ENCODE results near the gene TMEM63A. TPM values are rescaled to one million over a fixed set of nuclear protein-coding genes. Genes with fewer than 3 reads are reported as not detected.

The TMEM63A gene
- polyA plus RNA-seq, 1 of the 3 experiments (the other 2 are of a cell fraction), result 13.5 TPM

GRCh38 chr1:225906467-225906866 is 24.3 kb upstream of the TMEM63A start:
- no peak overlapping the region for H3K4me3 ChIP-seq (ENCODE audit: low read depth in 2 of 2, low read length in 1 of 2)
- H3K27ac ChIP-seq (ENCODE audit: low read depth in 2 of 2, low read length in 1 of 2), result no peak overlapping the region
- no peaks in the 10 kb centered on the region for H3K79me2 ChIP-seq (ENCODE audit: insufficient read depth)
- peaks cover 0 to 4% of the 10 kb centered on the region in 2 experiments; a peak in 1 of 4 replicates for H3K4me1 ChIP-seq (ENCODE audit: control insufficient read depth in 1 of 2, insufficient read depth in 2 of 2, low read depth in 1 of 2, low read length in 1 of 2)
- ChIA-PET POLR2A (no interaction called here), CTCF (interaction anchor here (0.9 kb wide), 1 partner anchor 30 kb away, joined by 4 read pairs; no protein-coding TSS in a partner anchor)
- 83% methylated on average over 4 of the region's 6 CpGs for WGBS (ENCODE audit: low lambda C conversion rate)
- no peak overlapping the region for H3K9ac ChIP-seq
- TF ChIP-seq TCF12 (IDR thresholded peaks at IDR 0.05) (no peak), SMC3 (IDR thresholded peaks at IDR 0.05; ENCODE audit: low read depth, low read length) (no peak), NFIC (IDR thresholded peaks at IDR 0.05; ENCODE audit: borderline replicate concordance) (no peak), RXRA (IDR thresholded peaks at IDR 0.05; ENCODE audit: borderline replicate concordance, low read depth) (no peak), SIN3A (IDR thresholded peaks at IDR 0.05; ENCODE audit: borderline replicate concordance, low read depth, low read length) (no peak)
- TF ChIP-seq, protein P1, sequence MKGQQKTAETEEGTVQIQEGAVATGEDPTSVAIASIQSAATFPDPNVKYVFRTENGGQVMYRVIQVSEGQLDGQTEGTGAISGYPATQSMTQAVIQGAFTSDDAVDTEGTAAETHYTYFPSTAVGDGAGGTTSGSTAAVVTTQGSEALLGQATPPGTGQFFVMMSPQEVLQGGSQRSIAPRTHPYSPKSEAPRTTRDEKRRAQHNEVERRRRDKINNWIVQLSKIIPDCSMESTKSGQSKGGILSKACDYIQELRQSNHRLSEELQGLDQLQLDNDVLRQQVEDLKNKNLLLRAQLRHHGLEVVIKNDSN (IDR thresholded peaks at IDR 0.05; ENCODE audit: borderline replicate concordance, low read depth), result no peak
- no peak overlapping the region for H2AFZ ChIP-seq (ENCODE audit: low read depth)
- H3K9me2 ChIP-seq, result no peaks in the 10 kb centered on the region
- H3K27me3 ChIP-seq (ENCODE audit: insufficient read depth), result no peaks in the 10 kb centered on the region
- no peaks in the 10 kb centered on the region for H3K9me3 ChIP-seq
- no peaks in the 10 kb centered on the region for H4K20me1 ChIP-seq (ENCODE audit: insufficient read depth)
- H3K36me3 ChIP-seq (replicated peaks in 1 of 2; ENCODE audit: control insufficient read depth in 1 of 2, insufficient read depth in 2 of 2, low read length in 1 of 2), result no peaks in the 10 kb centered on the region
- DNase-seq, result no peak
- no peak overlapping the region for H3K4me2 ChIP-seq
- peaks cover 4% of the 10 kb centered on the region for H3F3A ChIP-seq (replicated peaks; ENCODE audit: insufficient read depth)

DNA sequence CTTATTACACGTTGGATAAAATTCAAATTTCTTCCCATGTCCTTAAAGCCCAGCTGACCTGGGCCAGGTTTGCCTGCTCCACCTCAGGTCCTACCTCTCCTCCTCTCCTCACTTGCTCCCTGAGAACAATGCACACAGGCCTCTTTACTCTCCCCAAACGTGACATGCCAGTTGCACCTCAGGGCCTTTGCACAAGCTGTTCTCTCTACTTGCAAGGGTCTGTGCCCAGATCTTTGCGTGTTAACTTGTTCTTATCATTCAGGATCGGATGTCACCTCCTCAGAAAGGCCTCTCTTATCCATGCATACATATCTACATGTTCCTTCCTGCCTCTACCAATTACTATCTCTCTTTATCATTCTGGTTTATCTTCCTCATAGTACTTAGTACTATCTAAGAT is 21.4 kb upstream of the TMEM63A start:
- TF ChIP-seq, protein P2, sequence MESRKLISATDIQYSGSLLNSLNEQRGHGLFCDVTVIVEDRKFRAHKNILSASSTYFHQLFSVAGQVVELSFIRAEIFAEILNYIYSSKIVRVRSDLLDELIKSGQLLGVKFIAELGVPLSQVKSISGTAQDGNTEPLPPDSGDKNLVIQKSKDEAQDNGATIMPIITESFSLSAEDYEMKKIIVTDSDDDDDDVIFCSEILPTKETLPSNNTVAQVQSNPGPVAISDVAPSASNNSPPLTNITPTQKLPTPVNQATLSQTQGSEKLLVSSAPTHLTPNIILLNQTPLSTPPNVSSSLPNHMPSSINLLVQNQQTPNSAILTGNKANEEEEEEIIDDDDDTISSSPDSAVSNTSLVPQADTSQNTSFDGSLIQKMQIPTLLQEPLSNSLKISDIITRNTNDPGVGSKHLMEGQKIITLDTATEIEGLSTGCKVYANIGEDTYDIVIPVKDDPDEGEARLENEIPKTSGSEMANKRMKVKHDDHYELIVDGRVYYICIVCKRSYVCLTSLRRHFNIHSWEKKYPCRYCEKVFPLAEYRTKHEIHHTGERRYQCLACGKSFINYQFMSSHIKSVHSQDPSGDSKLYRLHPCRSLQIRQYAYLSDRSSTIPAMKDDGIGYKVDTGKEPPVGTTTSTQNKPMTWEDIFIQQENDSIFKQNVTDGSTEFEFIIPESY (IDR thresholded peaks at IDR 0.05; ENCODE audit: borderline replicate concordance, low read depth), result no peak
- TF ChIP-seq, protein P3, sequence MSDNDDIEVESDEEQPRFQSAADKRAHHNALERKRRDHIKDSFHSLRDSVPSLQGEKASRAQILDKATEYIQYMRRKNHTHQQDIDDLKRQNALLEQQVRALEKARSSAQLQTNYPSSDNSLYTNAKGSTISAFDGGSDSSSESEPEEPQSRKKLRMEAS (IDR thresholded peaks at IDR 0.05; ENCODE audit: low read depth), result no peak
- TF ChIP-seq FOSL2 (IDR thresholded peaks at IDR 0.05; ENCODE audit: borderline replicate concordance, low read depth), result no peak
- no peak for TF ChIP-seq EZH2phosphoT487 (IDR thresholded peaks at IDR 0.05; ENCODE audit: borderline replicate concordance, low read depth)
- no peak for TF ChIP-seq TAF1 (IDR thresholded peaks at IDR 0.05; ENCODE audit: borderline replicate concordance, low read depth, low read length)
- no peak overlapping the region for H2AFZ ChIP-seq (ENCODE audit: low read depth)
- H3K4me2 ChIP-seq, result no peak overlapping the region
- ChIA-PET POLR2A (no interaction called here), CTCF (interaction anchor here (1.1 to 2.4 kb wide), 2 partner anchors 21 to 429 kb away, joined by 3 to 5 read pairs; partner anchors contain the start of gene TMEM63A)
- no peaks in the 10 kb centered on the region for H3K9me3 ChIP-seq
- no peak for DNase-seq
- no peaks in the 10 kb centered on the region for H3K27me3 ChIP-seq (ENCODE audit: insufficient read depth)
- peaks cover 4% of the 10 kb centered on the region for H3F3A ChIP-seq (replicated peaks; ENCODE audit: insufficient read depth)
- no peaks in the 10 kb centered on the region for H3K9me2 ChIP-seq
- no peak overlapping the region for H3K9ac ChIP-seq
- no peak overlapping the region for H3K4me3 ChIP-seq (ENCODE audit: low read depth in 2 of 2, low read length in 1 of 2)
- no peaks in the 10 kb centered on the region for H3K4me1 ChIP-seq (ENCODE audit: control insufficient read depth in 1 of 2, insufficient read depth in 2 of 2, low read depth in 1 of 2, low read length in 1 of 2)
- H3K79me2 ChIP-seq (ENCODE audit: insufficient read depth), result no peaks in the 10 kb centered on the region
- no peaks in the 10 kb centered on the region for H3K36me3 ChIP-seq (replicated peaks in 1 of 2; ENCODE audit: control insufficient read depth in 1 of 2, insufficient read depth in 2 of 2, low read length in 1 of 2)
- H3K27ac ChIP-seq (ENCODE audit: low read depth in 2 of 2, low read length in 1 of 2), result no peak overlapping the region
- WGBS (ENCODE audit: low lambda C conversion rate), result 82% methylated on average over 4 of the region's 4 CpGs
- H4K20me1 ChIP-seq (ENCODE audit: insufficient read depth), result no peaks in the 10 kb centered on the region

All from SK-N-SH (cell line).